ENCODE results near the gene CEP57L1.

- no peak for TF ChIP-seq EZH2 (IDR thresholded peaks at IDR 0.05; ENCODE audit: borderline replicate concordance)
- TF ChIP-seq CTCF (IDR thresholded peaks at IDR 0.05; ENCODE audit: poor library complexity) = peak; percentile 78
Measured at GRCh38 chr6:109073344-109074132, 21.8 kb upstream of the CEP57L1 start.
